NT2/D1 (cell line): ENCODE data around the gene TCN2.
"Not testable (repeated sequence)": the region's sequence is repeated elsewhere in the genome, so short reads cannot be mapped to it uniquely, and the experiment has no call there.

Experiments
- DNase-seq: peaks from one replicate; pipeline ENCODE4 v3.0.0-alpha.2; 2011; ENCODE audit warnings: low read depth, low spot score
- H3K27me3 ChIP-seq: 2 replicates; pipeline ENCODE4 v1.6.0; 2011; ENCODE audit warnings: mild to moderate bottlenecking; ENCODE audit not compliant: insufficient read length, insufficient read depth
- H3K36me3 ChIP-seq: 2 replicates; pipeline ENCODE4 v1.6.1; 2011; ENCODE audit warnings: mild to moderate bottlenecking, low read length, mixed read lengths; ENCODE audit not compliant: insufficient read depth, insufficient read length
- H3K4me1 ChIP-seq: 2 replicates; pipeline ENCODE4 v1.5.1; 2011; ENCODE audit not compliant: insufficient read depth, insufficient read length
- H3K4me3 ChIP-seq: 2 replicates; pipeline ENCODE4 v1.5.1; 2011; ENCODE audit warnings: low read depth; ENCODE audit not compliant: insufficient read length
- H3K9ac ChIP-seq: 2 replicates; pipeline ENCODE4 v1.6.0; 2011; ENCODE audit warnings: low read depth; ENCODE audit not compliant: insufficient read length
- H3K9me3 ChIP-seq: 2 replicates; pipeline ENCODE4 v1.5.1; 2011; ENCODE audit warnings: mild to moderate bottlenecking, low read length; ENCODE audit not compliant: insufficient read depth
- SUZ12 ChIP-seq: IDR thresholded peaks from 2 replicates; pipeline ENCODE4 v1.6.1; 2011; ENCODE audit not compliant: insufficient read length, insufficient read depth; ENCODE audit errors: extremely low read depth
- YY1 ChIP-seq: IDR thresholded peaks from 2 replicates; pipeline ENCODE4 v1.6.1; 2011; ENCODE audit not compliant: insufficient read length, insufficient read depth
- ZNF274 ChIP-seq: IDR thresholded peaks from 2 replicates; pipeline ENCODE4 v1.6.1; 2011; ENCODE audit warnings: mild to moderate bottlenecking, low read depth, low read length

TCN2 gene

GRCh38 chr22:30606455-30607299 lies at the start of gene TCN2:
TSS of gene TCN2 (plus strand) at chr22:30607174. CDS start at chr22:30607332, 158 bp downstream.
- DNase-seq: peak; percentile 56
- peak within 1 kb of the TSS; percentile 88 for H3K9ac ChIP-seq
- peak within 1 kb of the TSS; percentile 63 for H3K4me3 ChIP-seq
- peaks cover 2% of the 10 kb centered on the region for H3K4me1 ChIP-seq
- no peaks in the 10 kb centered on the region for H3K27me3 ChIP-seq
- peaks cover 10% of the 10 kb centered on the region for H3K36me3 ChIP-seq
- TF ChIP-seq YY1 (no peak), SUZ12 (no peak), ZNF274 (no peak)
- no peaks in the 10 kb centered on the region for H3K9me3 ChIP-seq

- DNase-seq: no peak
- H3K27me3 ChIP-seq: no peaks in the 10 kb centered on the region
- no peaks in the 10 kb centered on the region for H3K9me3 ChIP-seq
- H3K4me1 ChIP-seq: peaks cover 11% of the 10 kb centered on the region
- TF ChIP-seq SUZ12 (no peak), YY1 (no peak)
- no peak overlapping the region for H3K9ac ChIP-seq
- no peak overlapping the region for H3K4me3 ChIP-seq
- no peaks in the 10 kb centered on the region for H3K36me3 ChIP-seq
These were observed 49.7 kb upstream of the TCN2 start for GRCh38 chr22:30557243-30557642.

GRCh38 chr22:30559889-30560288 lies 47.1 kb upstream of the TCN2 start:
- DNase-seq: no peak
- Histone ChIP-seq H3K9ac (peak overlapping the region; percentile 51), H3K9me3 (no peaks in the 10 kb centered on the region), H3K4me1 (peaks cover 19% of the 10 kb centered on the region), H3K4me3 (no peak overlapping the region), H3K27me3 (no peaks in the 10 kb centered on the region), H3K36me3 (no peaks in the 10 kb centered on the region)
- TF ChIP-seq SUZ12 (no peak), ZNF274 (no peak), YY1 (no peak)

- peaks cover 19% of the 10 kb centered on the region for H3K4me1 ChIP-seq
- not testable (repeated sequence) for H3K9ac ChIP-seq, H3K27me3 ChIP-seq, DNase-seq, H3K36me3 ChIP-seq, H3K4me3 ChIP-seq, H3K9me3 ChIP-seq
These were observed 46.3 kb upstream of the TCN2 start for GRCh38 chr22:30560643-30561202.

GRCh38 chr22:30561402-30562189 lies 45.4 kb upstream of the TCN2 start:
- TF ChIP-seq YY1 (no peak), SUZ12 (no peak), ZNF274 (no peak)
- DNase-seq: peak; percentile 30
- Histone ChIP-seq H3K4me1 (peaks cover 19% of the 10 kb centered on the region), H3K9ac (peak overlapping the region; percentile 10), H3K9me3 (no peaks in the 10 kb centered on the region), H3K36me3 (no peaks in the 10 kb centered on the region), H3K4me3 (no peak overlapping the region), H3K27me3 (no peaks in the 10 kb centered on the region)

GRCh38 chr22:30562366-30562765 lies 44.6 kb upstream of the TCN2 start:
- DNase-seq: no peak
- H3K4me3 ChIP-seq: no peak overlapping the region
- peaks cover 19% of the 10 kb centered on the region for H3K4me1 ChIP-seq
- no peak overlapping the region for H3K9ac ChIP-seq
- TF ChIP-seq YY1: no peak
- no peak for TF ChIP-seq SUZ12
- no peak for TF ChIP-seq ZNF274
- H3K9me3 ChIP-seq: no peaks in the 10 kb centered on the region
- H3K36me3 ChIP-seq: no peaks in the 10 kb centered on the region
- H3K27me3 ChIP-seq: no peaks in the 10 kb centered on the region

- TF ChIP-seq YY1: no peak
- TF ChIP-seq ZNF274: no peak
- no peak for TF ChIP-seq SUZ12
- Histone ChIP-seq H3K4me3 (no peak overlapping the region), H3K27me3 (no peaks in the 10 kb centered on the region), H3K9me3 (no peaks in the 10 kb centered on the region), H3K4me1 (peaks cover 19% of the 10 kb centered on the region), H3K36me3 (no peaks in the 10 kb centered on the region), H3K9ac (no peak overlapping the region)
- DNase-seq: no peak
These were observed 42.8 kb upstream of the TCN2 start for GRCh38 chr22:30564045-30564760.
